K562 (cell line): ENCODE data around the gene CCDC186. TPM values are rescaled to one million over a fixed set of nuclear protein-coding genes. Genes with fewer than 3 reads are reported as not detected.

ENCODE experiments used
- ATAC-seq: fragments of 200-7000 bp; cut with Tn5 transposase; 3 replicates; pipeline ENCODE4 v1.9.1; 2020; ENCODE audit warnings: moderate library complexity
- BruUV-seq: library from RNA; stranded (reverse); fragments of 400-500 nt; replicated peaks from 2 replicates; lab custom pipeline; 2021; lab: Mats Ljungman, UMichigan
- CTCF ChIA-PET: fragments of 300-600 bp; formaldehyde crosslinking; extraction: SDS; loops from one replicate; lab custom pipeline; 2021; ENCODE audit warnings: low intra/inter-chr PET ratio; lab: Yijun Ruan, JAX
- POLR2A ChIA-PET: fragments of 300-600, 350-650 bp; sonication (Branson Sonifier 250); formaldehyde crosslinking; extraction: SDS; loops from one replicate; lab custom pipeline; 2021; ENCODE audit warnings: antibody characterized with exemption, inconsistent platforms; lab: Yijun Ruan, JAX
- DNase-seq, 4 experiments: peaks; one replicate each; pipeline versions ENCODE4 v3.0.0 to v3.0.0-alpha.2; 2011 to 2018; ENCODE audit warnings: low spot score in 3 of 4, mixed read lengths in 3 of 4; ENCODE audit errors: extremely low read depth in 1 of 4
- FAIRE-seq: peaks from 2 replicates; lab custom pipeline; 2011; peaks lifted over from hg19 to GRCh38; lab: Jason Lieb, UNC
- H2AFZ ChIP-seq: 2 replicates; pipeline ENCODE4 v1.6.0; 2011; ENCODE audit warnings: low read depth, low read length, control low read depth, inconsistent platforms
- H3K27ac ChIP-seq: fragments of 200-600 bp; 3 replicates; pipeline ENCODE4 v1.8.0; 2011; ENCODE audit warnings: low read depth, mild to moderate bottlenecking, control low read depth, inconsistent platforms, low read length, moderate library complexity, mixed read lengths; ENCODE audit errors: extremely low read depth
- H3K27me3 ChIP-seq, 2 experiments: fragments of 300-600 bp in 1 of 2; 2 replicates in 1 of 2; 3 replicates in 1 of 2; pipeline versions ENCODE4 v1.6.0 to v1.8.0; 2011; ENCODE audit warnings: inconsistent platforms in 2 of 2, low read length in 2 of 2, mild to moderate bottlenecking in 1 of 2, mixed read lengths in 1 of 2, moderate library complexity in 1 of 2; ENCODE audit not compliant: control insufficient read depth in 2 of 2, insufficient read depth in 2 of 2
- H3K36me3 ChIP-seq: fragments of 300-600 bp; 3 replicates; pipeline ENCODE4 v1.8.0; 2011; ENCODE audit warnings: mild to moderate bottlenecking, low read length, inconsistent platforms; ENCODE audit not compliant: control insufficient read depth, insufficient read depth
- H3K4me1 ChIP-seq, 2 experiments: fragments of 200-600 bp in 1 of 2; replicated peaks in 1 of 2; 2 replicates in 1 of 2; 3 replicates in 1 of 2; pipeline versions ENCODE4 v1.5.1 to v1.8.0; 2011; ENCODE audit warnings: inconsistent platforms in 2 of 2, low read length in 2 of 2, mild to moderate bottlenecking in 1 of 2, mixed read lengths in 1 of 2, moderate library complexity in 1 of 2; ENCODE audit not compliant: control insufficient read depth in 2 of 2, insufficient read depth in 2 of 2
- H3K4me2 ChIP-seq: 2 replicates; pipeline ENCODE4 v1.6.1; 2011; ENCODE audit warnings: low read length, control low read depth, inconsistent platforms, mixed read lengths; ENCODE audit not compliant: insufficient read depth
- H3K4me3 ChIP-seq: fragments of 200-600 bp; sonication (generic), shearing (Covaris generic); 2 replicates; pipeline ENCODE4 v1.5.1; 2016; ENCODE audit warnings: control low read depth, inconsistent platforms
- H3K79me2 ChIP-seq: fragments of 200-600 bp; 3 replicates; pipeline ENCODE4 v1.8.0; 2011; ENCODE audit warnings: low read length, inconsistent platforms; ENCODE audit not compliant: control insufficient read depth, insufficient read depth
- H3K9ac ChIP-seq, 2 experiments: 2 replicates each; pipeline versions ENCODE4 v1.6.0 to v1.6.1; 2011; ENCODE audit warnings: low read depth in 2 of 2, low read length in 2 of 2, control low read depth in 1 of 2, inconsistent platforms in 1 of 2, mild to moderate bottlenecking in 1 of 2, mixed read lengths in 1 of 2; ENCODE audit not compliant: insufficient read depth in 1 of 2
- H3K9me1 ChIP-seq: one replicate; pipeline ENCODE4 v1.6.0; 2011; ENCODE audit warnings: inconsistent platforms, mild to moderate bottlenecking, low read length, moderate library complexity; ENCODE audit not compliant: control insufficient read depth, insufficient read depth
- H3K9me3 ChIP-seq: replicated peaks from 2 replicates; pipeline ENCODE4 v1.5.1; 2011; ENCODE audit warnings: low read depth, low read length, inconsistent platforms; ENCODE audit not compliant: control insufficient read depth, insufficient read depth
- H4K20me1 ChIP-seq: replicated peaks from 2 replicates; pipeline ENCODE4 v1.6.1; 2011; ENCODE audit warnings: low read length, inconsistent platforms, mixed read lengths; ENCODE audit not compliant: control insufficient read depth, insufficient read depth
- DEAF1 ChIP-seq: fragments of 450-650 bp; formaldehyde crosslinking; IDR thresholded peaks from 2 replicates; pipeline ENCODE4 v1.4.0; 2020; ENCODE audit warnings: mild to moderate bottlenecking, moderate library complexity
- FOXP1 ChIP-seq: sonication (generic); formaldehyde crosslinking; IDR thresholded peaks from 2 replicates; pipeline ENCODE4 v1.8.0; 2022; ENCODE audit warnings: mild to moderate bottlenecking, missing genetic modification reagents
- GABPB2 ChIP-seq: fragments of 250-450 bp; sonication (Bioruptor Pico); conservative IDR thresholded peaks from 2 replicates; pipeline ENCODE4 v1.5.1; 2021; ENCODE audit warnings: mild to moderate bottlenecking
- GATAD2B ChIP-seq: fragments of 450-650 bp; IDR thresholded peaks from 2 replicates; pipeline ENCODE4 v1.6.1; 2017; ENCODE audit warnings: mild to moderate bottlenecking, borderline replicate concordance
- KLF6 ChIP-seq: fragments of 250-450 bp; sonication (Bioruptor Pico); IDR thresholded peaks from 2 replicates; pipeline ENCODE4 v1.4.0; 2020; ENCODE audit warnings: mild to moderate bottlenecking, moderate library complexity, borderline replicate concordance
- MAZ ChIP-seq, 2 experiments: fragments of 450-650 bp in 1 of 2; sonication (generic) in 1 of 2; formaldehyde crosslinking; IDR thresholded peaks in 1 of 2; conservative IDR thresholded peaks in 1 of 2; 2 replicates each; pipeline versions ENCODE4 v1.4.0 to v1.5.0; 2020; ENCODE audit warnings: mild to moderate bottlenecking in 1 of 2, missing genetic modification reagents in 1 of 2
- MECOM ChIP-seq: fragments of 250-450 bp; sonication (Bioruptor Pico); IDR thresholded peaks from 2 replicates; pipeline ENCODE4 v1.8.0; 2022; ENCODE audit warnings: inconsistent platforms
- NR3C1 ChIP-seq: sonication (generic); formaldehyde crosslinking; IDR thresholded peaks from 2 replicates; pipeline ENCODE4 v1.8.1; 2022; ENCODE audit warnings: missing genetic modification reagents
- TCFL5 ChIP-seq: fragments of 250-450 bp; sonication (Bioruptor Pico); conservative IDR thresholded peaks from 2 replicates; pipeline ENCODE4 v1.6.1; 2021; ENCODE audit warnings: mild to moderate bottlenecking, moderate library complexity, matching md5 sums
- ZNF384 ChIP-seq: IDR thresholded peaks from 2 replicates; pipeline ENCODE4 v1.6.1; 2012; ENCODE audit warnings: low read depth, low read length, improper control_type of control experiment
- WGBS: fragments of 100-300 bp; shearing (Covaris generic); methylation state at CpG from one replicate; pipeline ENCODE4 v1.1.6; 2016; ENCODE audit warnings: low coverage, mixed read lengths; ENCODE audit not compliant: insufficient coverage; ENCODE audit errors: missing lambda C conversion rate; 5-methylcytosine and 5-hydroxymethylcytosine counted together
- in situ Hi-C: fragments of 300-500 bp; cut with MboI; formaldehyde crosslinking; loops from 4 replicates; pipeline ENCODE4 v1.15.0; 2018; ENCODE audit warnings: inconsistent platforms, mixed read lengths
- intact Hi-C: fragments of 100-400 bp; cut with micrococcal nuclease; formaldehyde crosslinking; loops from 2 replicates; pipeline ENCODE4 v1.14.2; 2022
- polyA plus RNA-seq, 8 experiments: library from polyadenylated mRNA; depleted of rRNA in 4 of 8; stranded (reverse) in 5 of 8; unstranded in 3 of 8; fragments of >200 nt; fragmentation: Nextera tagmentation in 2 of 8; fragmentation: Illumina TruSeq in 1 of 8; extraction: Ambion mirVana in 2 of 8; extraction: Trizol in 1 of 8; gene quantifications; 2 replicates each; pipeline versions ENCODE4 v1.2.1 to v1.2.3, GENCODE V29; 2011 to 2014; ENCODE audit warnings: inconsistent platforms in 1 of 8, missing spikeins in 1 of 8
- total RNA-seq, 7 experiments: library from RNA; depleted of rRNA in 6 of 7; stranded (reverse); fragments of >200 nt in 6 of 7; fragmentation: Illumina TruSeq in 2 of 7; extraction: Trizol in 2 of 7; gene quantifications; 2 replicates each; pipeline versions ENCODE4 v1.2.1 to v1.2.3, GENCODE V29; 2011 to 2021; ENCODE audit warnings: low replicate concordance in 1 of 7
- TF ChIP-seq, protein P1 (sequence below): fragments of 250-450 bp; sonication (Bioruptor Pico); IDR thresholded peaks from 2 replicates; pipeline ENCODE4 v1.8.0; 2022; ENCODE audit warnings: moderate library complexity, mild to moderate bottlenecking, inconsistent platforms
- TF ChIP-seq, protein P2 (sequence below): fragments of 250-450 bp; sonication (Bioruptor Pico); IDR thresholded peaks from 2 replicates; pipeline ENCODE4 v1.4.0; 2020; ENCODE audit warnings: mild to moderate bottlenecking, moderate library complexity, borderline replicate concordance

CCDC186 gene
- total and polyA plus RNA-seq, 9 of the 15 experiments (the other 6 are each of a cell fraction or from before 2014, with no cell fraction given) = 2.0 to 7.5 (median 4.7) TPM

- no peaks in the 10 kb centered on the region for H3K4me1 ChIP-seq
- in situ Hi-C loops (no loop called here), intact Hi-C loops (no loop called here)
- no peak overlapping the region for H2AFZ ChIP-seq
- no peaks in the 10 kb centered on the region for H3K27me3 ChIP-seq
- no peaks in the 10 kb centered on the region for H3K9me3 ChIP-seq
- ATAC-seq = no peak
- no peak overlapping the region for H3K4me2 ChIP-seq
- 60% methylated on average over 1 of the region's 1 CpG for WGBS
- no peaks in the 10 kb centered on the region for H3K9me1 ChIP-seq
- no peak overlapping the region for H3K9ac ChIP-seq
- TF ChIP-seq MAZ (CRISPR knock-in tag; conservative IDR thresholded peaks at IDR 0.05 in 1 of 2, IDR thresholded peaks at IDR 0.05 in 1 of 2) = no peak
- TF ChIP-seq, protein P1, sequence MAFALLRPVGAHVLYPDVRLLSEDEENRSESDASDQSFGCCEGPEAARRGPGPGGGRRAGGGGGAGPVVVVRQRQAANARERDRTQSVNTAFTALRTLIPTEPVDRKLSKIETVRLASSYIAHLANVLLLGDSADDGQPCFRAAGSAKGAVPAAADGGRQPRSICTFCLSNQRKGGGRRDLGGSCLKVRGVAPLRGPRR (CRISPR knock-in tag) = no peak
- TF ChIP-seq MECOM = no peak
- H4K20me1 ChIP-seq = no peaks in the 10 kb centered on the region
- CTCF ChIA-PET = no interaction called here
- H3K27ac ChIP-seq = no peak overlapping the region
- DNase-seq = no peak
- POLR2A ChIA-PET = no interaction called here
- peaks cover 5% of the 10 kb centered on the region; the same call in 1 of the 3 replicates for H3K36me3 ChIP-seq
- BruUV-seq = no TSS peak
- FAIRE-seq = no peak
- no peak overlapping the region for H3K4me3 ChIP-seq
- H3K79me2 ChIP-seq = no peaks in the 10 kb centered on the region
Observed at GRCh38 chr10:114140036-114140435, 34.0 kb downstream of the CCDC186 start.

DNA sequence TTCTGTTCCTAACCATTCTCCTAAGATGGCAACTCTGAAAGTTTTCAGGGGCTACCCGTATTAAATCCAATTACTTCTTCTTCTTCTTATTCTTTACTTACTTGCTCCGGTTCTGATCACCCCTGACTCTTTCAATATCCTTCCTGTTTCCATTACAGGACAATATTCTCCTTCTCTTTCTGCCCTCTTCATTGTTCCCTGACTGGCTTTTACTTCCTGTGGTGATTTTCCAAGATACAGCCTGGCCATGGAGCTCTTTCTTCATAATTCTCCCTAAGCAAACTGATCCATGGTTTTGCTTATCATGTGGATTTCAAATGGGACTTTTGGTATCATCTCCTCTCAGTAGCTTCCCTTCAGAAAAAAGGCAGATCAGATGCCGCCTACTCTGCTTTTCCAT lies 35.4 kb downstream of the CCDC186 start:
- ATAC-seq (no peak), DNase-seq (no peak), FAIRE-seq (no peak)
- CTCF ChIA-PET = no interaction called here
- Histone ChIP-seq H3K4me2 (no peak overlapping the region), H3K79me2 (no peaks in the 10 kb centered on the region), H3K9ac (no peak overlapping the region), H3K36me3 (peaks cover 6% of the 10 kb centered on the region; the same call in 2 of the 3 replicates), H3K4me3 (no peak overlapping the region), H3K27ac (no peak overlapping the region), H2AFZ (no peak overlapping the region), H3K9me1 (no peaks in the 10 kb centered on the region), H3K9me3 (no peaks in the 10 kb centered on the region), H3K4me1 (no peaks in the 10 kb centered on the region), H3K27me3 (no peaks in the 10 kb centered on the region), H4K20me1 (no peaks in the 10 kb centered on the region)
- BruUV-seq = no TSS peak
- in situ Hi-C loops = no loop called here
- 71% methylated on average over 1 of the region's 3 CpGs for WGBS
- POLR2A ChIA-PET = no interaction called here
- intact Hi-C loops = no loop called here
- TF ChIP-seq GATAD2B (no peak), ZNF384 (no peak), KLF6 (no peak), GABPB2 (CRISPR knock-in tag) (no peak), NR3C1 (CRISPR knock-in tag) (no peak), DEAF1 (CRISPR knock-in tag) (no peak), TCFL5 (no peak), FOXP1 (no peak)
- TF ChIP-seq, protein P2, sequence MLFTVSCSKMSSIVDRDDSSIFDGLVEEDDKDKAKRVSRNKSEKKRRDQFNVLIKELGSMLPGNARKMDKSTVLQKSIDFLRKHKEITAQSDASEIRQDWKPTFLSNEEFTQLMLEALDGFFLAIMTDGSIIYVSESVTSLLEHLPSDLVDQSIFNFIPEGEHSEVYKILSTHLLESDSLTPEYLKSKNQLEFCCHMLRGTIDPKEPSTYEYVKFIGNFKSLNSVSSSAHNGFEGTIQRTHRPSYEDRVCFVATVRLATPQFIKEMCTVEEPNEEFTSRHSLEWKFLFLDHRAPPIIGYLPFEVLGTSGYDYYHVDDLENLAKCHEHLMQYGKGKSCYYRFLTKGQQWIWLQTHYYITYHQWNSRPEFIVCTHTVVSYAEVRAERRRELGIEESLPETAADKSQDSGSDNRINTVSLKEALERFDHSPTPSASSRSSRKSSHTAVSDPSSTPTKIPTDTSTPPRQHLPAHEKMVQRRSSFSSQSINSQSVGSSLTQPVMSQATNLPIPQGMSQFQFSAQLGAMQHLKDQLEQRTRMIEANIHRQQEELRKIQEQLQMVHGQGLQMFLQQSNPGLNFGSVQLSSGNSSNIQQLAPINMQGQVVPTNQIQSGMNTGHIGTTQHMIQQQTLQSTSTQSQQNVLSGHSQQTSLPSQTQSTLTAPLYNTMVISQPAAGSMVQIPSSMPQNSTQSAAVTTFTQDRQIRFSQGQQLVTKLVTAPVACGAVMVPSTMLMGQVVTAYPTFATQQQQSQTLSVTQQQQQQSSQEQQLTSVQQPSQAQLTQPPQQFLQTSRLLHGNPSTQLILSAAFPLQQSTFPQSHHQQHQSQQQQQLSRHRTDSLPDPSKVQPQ = no peak
